ENCODE results near the gene ADAMTSL2.

GRCh38 chr9:133534346-133535291 lies at the start of gene ADAMTSL2:
- TF ChIP-seq EZH2 (IDR thresholded peaks at IDR 0.05; ENCODE audit: low read length), result no peak
- TF ChIP-seq, protein P1, sequence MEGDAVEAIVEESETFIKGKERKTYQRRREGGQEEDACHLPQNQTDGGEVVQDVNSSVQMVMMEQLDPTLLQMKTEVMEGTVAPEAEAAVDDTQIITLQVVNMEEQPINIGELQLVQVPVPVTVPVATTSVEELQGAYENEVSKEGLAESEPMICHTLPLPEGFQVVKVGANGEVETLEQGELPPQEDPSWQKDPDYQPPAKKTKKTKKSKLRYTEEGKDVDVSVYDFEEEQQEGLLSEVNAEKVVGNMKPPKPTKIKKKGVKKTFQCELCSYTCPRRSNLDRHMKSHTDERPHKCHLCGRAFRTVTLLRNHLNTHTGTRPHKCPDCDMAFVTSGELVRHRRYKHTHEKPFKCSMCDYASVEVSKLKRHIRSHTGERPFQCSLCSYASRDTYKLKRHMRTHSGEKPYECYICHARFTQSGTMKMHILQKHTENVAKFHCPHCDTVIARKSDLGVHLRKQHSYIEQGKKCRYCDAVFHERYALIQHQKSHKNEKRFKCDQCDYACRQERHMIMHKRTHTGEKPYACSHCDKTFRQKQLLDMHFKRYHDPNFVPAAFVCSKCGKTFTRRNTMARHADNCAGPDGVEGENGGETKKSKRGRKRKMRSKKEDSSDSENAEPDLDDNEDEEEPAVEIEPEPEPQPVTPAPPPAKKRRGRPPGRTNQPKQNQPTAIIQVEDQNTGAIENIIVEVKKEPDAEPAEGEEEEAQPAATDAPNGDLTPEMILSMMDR (optimal IDR thresholded peaks at IDR 0.05 in 1 of 3, IDR thresholded peaks at IDR 0.05 in 1 of 3, conservative IDR thresholded peaks at IDR 0.05 in 1 of 3; ENCODE audit: extremely low read depth in 1 of 3, insufficient read depth in 2 of 3, low read length in 3 of 3), result no peak
